HG02763 (cell line): ENCODE data around the gene ACOX1.
"Not testable (repeated sequence)": the region's sequence is repeated elsewhere in the genome, so short reads cannot be mapped to it uniquely, and the experiment has no call there.

Source experiments
- ATAC-seq: cut with Tn5 transposase; IDR thresholded peaks from one replicate; pipeline ENCODE4 v1.9.1; 2021; ENCODE audit warnings: mild to moderate bottlenecking, moderate library complexity; ENCODE audit not compliant: unreplicated experiment

Gene ACOX1

DNA sequence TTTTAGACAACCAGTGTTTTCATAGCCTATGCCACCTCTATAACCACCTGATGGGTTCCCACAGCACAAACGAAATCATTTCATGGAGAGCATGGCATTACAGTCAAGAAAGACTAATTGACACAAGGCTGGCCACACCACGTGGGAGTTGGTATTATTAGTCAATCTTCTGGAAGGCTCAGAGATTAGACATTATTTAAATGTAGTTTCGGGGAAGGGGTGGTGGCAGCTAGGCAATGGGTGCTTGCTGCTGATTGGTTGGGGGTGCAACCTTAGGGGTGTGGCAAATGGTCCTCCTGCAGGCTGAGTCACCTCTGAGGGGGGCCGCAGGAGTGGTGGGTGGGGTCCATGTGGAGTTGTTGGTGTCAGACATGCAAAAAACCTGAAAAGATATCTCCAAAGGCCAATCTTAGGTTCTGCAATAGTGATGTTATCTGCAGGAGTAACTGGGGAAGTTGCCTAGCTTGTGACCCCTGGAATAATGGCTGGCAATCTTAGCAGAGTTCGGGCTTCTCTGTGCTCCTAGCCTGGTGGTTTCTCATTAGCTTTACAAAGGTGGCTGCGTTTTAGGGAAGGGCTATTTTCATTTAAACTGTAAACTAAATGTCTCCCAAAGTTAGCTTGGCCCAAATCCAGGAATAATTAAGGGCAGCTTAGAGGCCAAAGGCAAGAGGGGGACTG is 4.7 kb upstream of the ACOX1 start:
- no peak for ATAC-seq

DNA sequence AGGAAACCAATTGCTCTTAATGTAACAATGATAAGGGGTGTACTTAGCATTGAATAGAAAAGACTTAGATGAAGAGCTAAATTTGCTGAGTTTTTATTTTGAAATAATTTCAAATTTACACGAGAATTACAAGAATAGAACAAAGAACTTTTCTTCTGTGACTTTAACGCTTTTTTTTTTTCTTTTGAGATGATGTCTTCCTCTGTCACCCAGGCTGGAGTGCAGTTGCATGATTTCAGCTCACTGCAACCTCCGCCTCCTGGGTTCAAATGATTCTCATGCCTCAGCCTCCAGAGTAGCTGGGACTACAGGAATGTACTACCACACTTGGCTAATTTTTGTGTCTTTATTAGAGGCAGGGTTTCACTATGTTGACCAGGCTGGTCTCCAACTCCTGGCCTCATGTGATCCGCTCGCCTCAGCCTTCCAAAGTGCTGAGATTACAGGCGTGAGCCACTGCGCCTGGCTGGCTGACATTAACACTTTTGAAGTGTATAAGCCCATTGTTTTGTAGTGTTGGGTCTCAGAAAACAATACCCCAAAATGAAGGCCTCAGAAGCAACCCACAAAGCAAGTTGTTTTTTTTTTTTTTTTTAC is 2.2 kb upstream of the ACOX1 start:
- no peak for ATAC-seq

DNA sequence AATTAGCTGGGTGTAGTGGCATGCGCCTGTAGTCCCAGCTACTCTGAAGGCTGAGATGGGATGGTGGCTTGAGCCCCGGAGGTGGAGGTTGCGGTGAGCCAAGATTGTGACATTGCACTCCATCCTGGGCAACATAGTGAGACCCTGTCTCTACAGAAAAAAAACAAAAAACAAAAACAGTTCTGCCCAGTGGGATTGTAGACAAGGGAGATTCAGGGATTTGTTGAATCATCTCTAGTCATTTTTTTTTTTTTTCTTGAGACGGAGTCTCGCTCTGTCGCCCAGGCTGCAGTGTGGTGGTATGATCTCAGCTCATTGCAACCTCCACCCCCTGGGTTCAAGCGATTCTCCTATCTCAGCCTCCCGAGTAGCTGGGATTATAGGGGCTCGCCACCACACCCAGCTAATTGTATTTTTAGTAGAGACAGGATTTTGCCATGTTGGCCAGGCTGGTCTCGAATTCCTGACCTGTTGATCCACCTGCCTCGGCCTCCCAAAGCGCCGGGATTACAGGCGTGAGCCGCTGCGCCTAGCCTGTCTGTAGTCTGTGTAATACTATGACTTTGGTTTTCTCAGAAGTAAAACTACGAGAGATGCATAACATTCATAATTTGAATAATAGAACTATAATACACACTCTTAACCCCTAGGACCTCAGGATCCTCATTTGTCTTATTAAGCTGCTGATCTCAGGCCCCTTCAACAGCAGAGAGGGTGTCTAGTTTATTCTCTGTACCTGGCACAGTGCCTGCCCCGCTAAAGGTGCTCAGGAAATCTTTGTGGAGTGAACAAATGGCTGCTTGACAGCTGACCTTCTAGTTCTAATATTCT is 1.4 kb upstream of the ACOX1 start:
- ATAC-seq = no peak

DNA sequence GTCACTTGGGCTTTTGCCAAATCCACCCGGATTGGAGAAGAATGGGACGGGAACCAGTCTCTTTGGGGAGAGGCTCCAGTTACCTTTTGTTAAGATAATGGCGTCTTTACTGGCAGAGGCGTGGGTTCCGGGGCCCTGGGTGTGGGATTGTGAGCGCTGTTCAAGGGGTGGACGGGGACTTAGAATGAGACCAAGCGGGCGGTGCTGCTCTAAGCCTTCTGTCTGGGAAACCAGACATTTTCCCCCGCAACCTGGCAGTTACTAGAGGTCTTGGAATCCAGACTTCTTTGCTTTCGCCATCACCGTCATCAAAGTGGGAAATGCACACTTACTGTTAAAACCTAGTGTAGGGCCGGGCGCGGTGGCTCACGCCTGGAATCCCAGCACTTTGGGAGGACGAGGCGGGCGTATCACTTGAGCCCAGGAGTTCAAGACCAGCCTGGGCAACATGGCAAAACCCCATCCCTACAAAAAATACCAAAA is 780 bp upstream of the ACOX1 start:
- ATAC-seq = peak; percentile 14

DNA sequence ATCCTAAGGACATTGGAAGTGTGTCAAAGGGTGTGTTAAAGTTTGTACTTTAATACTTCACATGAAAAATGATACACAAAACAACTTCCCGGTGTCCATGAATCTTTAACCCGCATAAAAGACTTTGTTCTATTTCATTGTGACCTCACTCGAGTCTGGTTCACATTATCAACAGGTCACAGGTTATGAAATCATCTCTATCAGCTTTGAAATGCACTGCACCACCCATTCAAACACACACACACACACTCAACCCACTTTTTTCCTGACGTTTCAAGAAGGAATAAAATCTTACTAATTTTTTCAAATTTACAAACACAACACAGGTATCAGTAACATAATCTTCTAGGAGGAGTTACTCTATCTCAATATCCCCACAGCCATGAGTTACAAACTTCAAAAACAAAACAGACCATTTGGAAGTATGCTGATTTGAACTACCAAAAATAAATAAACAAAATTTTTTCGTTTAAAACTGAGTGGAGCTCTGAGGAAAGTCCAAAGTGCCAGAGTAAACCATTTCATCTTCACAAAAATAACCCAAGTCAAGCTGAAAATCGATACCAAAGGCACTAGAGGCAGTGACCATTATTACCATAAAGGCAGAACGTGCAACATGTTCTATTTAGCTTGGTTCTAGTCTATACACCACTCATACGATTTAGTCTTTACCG is 2.7 kb downstream of the ACOX1 start:
- ATAC-seq = no peak

DNA sequence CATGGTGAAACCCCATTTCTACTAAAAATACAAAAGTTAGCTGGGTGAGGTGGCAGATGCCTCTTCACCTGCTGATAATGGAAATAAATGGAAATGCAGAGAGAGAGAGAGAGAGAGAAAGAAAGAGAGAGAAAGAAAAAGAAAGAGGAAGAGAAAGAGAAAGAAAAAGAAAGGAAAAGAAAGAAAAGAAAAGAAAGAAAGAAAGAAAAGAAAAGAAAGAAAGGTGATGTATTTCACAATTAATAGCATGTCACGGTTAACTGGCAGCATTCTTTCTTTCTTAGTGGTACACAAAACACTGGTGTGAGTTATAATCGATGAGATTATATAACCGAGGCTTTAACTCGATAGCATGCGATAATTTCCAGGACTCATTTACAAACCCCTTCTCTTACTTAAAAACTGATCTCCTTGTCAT is 3.2 kb downstream of the ACOX1 start:
- ATAC-seq = no peak

DNA sequence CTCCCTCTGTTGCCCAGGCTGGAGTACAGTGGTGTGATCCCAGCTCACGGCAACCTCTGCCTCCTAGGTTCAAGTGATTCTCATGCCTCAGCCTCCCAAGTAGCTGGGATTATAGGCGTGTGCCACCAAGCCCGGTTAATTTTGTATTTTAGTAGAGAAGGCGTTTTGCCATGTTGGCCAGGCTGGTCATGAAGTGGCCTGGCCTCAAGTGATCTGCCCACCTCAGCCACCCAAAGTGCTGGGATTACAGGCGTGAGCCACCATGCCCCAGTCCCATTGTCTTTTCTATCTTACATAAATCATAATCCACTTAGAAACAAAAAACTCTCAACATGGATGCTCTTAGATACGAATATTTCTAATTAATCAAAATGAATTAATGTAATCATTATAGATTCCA is 3.8 kb downstream of the ACOX1 start:
- not testable (repeated sequence) for ATAC-seq

DNA sequence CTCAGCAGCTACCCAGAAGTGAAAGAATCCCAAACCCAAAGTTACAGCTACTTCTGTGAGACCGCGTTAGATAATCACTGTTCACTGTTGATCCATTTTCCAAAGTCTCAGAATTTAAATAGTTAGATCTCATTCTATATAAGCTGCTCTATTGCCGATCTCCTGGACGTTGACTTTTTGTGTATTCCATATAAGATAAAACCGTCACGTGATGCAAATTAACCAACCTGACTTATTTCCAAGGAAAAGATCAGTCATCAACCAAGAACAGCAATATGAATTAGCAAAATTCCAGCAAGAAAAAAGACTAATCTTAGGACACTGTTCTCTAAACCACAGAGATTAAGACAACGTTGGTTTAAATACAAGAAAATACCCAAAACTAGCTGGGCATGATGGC is 8.3 kb downstream of the ACOX1 start:
- ATAC-seq = no peak

DNA sequence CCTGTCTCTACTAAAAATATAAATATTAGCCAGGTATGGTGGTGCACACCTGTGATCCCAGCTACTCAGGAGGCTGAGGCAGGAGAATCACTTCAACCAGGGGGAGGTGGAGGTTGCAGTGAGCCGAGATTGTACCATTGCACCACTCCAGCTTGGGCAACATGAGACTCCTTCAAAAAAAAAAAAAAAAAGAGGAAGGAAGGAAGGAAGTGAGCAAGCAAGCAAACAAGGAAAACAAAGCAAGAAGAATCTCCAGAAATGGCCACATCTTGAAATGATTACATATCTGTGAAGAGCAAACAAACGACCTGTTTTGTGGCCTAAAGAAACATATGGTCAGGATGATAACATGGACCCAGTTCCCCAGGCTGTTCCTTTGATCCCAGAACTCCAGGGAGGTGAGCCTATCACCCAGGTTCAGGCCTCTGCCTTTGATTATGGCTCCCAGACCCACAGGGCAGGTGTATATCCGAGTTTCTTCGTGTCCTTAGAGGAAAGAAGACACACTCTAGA is 8.9 kb downstream of the ACOX1 start:
- no peak for ATAC-seq

DNA sequence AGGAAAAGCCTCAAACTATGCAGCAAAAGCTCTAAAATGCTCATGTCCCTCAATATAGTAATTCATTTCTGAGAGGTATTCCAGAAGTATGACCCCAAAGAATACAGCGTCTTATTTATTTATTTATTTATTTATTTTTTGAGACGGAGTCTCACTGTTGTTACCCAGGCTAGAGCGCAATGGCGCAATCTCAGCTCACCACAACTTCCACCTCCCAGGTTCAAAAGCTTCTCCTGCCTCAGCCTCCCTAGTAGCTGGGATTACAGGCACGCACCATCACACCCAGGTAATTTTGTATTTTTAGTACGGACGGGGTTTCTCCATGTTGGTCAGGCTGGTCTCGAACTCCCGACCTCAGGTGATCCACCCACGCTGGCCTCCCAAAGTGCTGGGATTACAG is 9.9 kb downstream of the ACOX1 start:
- ATAC-seq = not testable (repeated sequence)

DNA sequence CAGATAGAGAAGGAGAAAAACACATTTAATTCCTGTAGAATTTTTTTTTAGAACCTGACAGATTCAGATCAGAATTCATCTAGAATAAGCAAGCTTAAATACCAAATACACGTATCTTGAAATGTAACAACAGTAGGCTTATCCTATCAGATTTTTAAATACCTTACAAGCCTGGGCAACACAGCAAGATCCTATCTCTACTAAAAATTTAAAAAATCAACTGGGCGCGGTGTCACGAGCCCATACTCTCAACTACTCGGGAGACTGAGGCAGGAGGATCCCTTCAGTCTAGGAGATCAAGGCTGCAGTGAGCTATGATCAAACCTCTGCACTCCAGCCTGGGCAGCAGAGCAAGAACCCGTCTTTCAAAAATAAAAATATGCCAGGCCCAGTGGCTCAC is 13.5 kb downstream of the ACOX1 start:
- ATAC-seq = no peak

DNA sequence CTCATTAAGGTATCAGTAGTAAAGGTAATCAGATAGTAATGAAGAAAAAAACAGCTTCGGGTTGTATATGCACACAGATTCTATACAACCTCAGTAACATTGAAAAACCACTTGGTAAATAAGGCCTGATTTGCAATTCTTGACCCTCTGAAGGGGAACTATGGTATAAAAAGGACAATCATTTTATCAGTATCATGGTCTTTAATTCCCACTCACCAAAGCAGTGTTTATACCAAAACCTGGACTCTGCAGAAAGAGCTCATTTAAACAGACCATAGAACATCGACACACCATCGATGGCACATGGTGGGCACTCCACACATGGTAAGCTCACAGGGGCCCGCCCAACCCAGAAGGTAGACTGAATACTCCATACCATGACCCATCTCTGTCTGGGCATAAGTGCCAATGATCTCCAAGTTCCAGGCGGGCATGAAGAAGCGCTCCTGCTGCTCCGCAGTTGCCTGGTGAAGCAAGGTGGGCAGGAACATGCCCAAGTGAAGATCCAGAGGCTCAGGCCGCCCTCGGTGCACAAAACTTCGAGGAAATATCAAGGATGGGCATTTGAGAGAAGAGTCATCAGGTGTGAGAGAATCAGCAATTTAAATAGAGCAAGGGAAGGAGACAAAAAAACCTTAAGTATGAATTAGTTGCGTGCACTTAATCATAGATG is 19.0 kb downstream of the ACOX1 start:
- ATAC-seq = no peak

DNA sequence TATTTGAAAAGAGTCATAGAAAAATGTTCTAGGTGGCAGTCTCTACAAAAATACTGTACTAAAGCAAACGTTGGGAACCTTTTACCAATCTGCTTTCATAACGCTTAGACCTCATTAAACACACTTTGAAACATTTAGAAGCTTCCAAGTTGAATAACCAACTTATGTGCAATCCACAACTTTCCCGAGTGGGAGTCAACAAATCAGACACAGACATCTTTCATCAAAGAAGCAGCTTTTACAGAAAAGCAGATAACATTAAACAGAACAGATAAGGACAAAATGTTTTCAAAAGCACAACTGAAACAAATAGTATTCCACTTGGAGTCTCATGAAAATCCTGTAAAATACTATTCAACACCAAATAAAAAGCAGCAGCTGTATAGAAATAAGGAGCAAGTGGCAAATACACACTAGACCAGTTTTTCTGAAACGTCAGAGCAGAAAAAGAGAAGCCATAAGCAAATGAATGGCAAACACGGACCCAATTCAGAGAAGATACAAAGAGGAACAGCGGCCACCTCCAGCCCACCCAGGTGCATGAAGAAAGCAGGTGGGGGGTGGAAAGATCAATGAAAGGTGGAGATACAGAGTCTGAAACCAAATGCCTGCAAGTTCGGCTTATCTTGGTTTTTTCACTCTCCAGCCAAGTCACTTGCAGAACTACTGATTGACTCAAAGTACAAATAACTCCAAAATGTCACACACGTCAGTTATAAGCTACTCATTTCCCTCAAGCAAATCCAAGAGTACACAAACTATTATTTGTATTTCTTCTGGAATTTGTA is 19.7 kb downstream of the ACOX1 start:
- no peak for ATAC-seq

DNA sequence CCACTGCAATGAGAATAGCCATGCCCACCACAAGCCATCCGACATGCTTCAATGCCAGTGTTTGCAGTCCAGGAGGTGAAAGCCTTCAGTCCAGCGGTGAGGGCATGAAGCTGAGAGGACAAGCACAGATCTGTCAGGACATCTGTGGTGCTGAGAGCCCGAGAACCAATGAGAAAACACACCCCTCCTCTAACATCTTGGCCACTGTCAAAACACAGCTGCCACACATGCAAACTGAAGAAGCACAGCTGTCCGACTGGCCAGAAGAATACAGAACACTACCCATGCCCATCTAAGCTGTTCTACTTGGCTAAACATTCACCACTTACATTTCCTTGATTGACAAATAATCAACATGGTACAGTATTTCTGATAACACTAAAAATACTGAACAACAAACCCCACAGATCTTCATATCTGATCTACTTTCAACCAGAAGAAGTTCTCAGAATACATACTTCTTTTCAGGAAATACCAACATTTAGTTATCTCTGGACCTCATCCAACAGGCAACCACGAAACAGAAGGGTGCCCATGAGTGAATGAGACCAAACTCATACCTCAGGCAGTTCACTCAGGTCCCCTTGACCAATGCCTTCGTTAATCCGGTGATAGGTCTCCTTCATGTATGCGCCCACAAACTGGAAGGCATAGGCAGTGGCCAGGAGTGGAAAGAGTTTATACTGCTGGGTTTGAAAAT is 28.0 kb downstream of the ACOX1 start:
- no peak for ATAC-seq

DNA sequence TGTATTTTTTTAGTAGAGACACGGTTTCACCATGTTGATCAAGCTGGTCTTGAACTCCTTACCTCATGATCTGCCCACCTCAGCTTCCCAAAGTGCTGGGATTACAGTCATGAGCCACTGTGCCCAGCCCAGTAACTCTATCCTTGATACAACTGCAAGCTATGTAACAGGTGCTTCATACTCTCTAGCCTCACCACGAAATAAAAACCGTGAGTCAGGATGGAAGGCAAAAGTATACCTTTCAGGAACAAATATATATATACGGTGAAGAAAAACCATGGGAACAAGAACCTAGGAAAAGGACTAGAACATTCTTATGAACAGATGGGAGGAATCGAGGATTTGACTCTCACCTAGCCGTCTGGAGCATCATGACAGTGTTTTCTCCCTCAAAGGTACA is 28.5 kb downstream of the ACOX1 start:
- no peak for ATAC-seq

DNA sequence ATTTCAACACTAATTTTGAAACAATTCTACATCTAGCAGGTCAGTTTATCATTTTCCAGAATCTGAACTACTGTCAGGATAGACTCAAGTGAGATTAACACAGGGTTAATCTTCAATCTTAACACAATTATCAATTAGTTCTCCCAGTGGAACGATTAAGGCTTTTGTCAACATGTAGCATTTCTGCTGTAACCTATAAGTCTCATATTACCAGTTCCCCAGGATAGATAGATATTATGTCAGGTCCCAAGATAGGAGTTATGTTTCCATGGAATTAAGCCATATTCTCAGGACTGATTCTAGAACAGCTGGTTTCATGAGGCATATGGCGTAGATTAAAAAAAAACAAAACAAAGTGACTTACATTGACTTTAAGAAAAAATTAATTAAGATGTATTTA is 33.8 kb downstream of the ACOX1 start:
- ATAC-seq = no peak

DNA sequence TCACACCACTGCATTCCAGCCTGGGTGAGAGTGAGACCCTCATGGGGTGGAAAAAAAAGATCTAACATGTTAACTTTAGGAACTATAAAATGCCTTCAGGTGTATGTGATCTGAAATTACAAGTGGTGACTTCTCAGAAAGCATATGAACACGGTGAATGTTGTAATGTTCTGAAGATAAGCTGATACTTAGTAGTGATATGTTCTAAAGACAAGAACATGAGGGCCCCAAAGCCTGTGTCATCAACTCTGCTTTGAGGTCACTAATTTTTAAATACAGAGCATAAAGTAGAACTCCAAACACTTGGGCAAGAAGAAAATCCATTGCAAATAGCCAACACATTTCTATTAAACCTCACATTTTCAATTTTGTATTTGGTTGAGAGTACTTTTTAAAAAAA is 35.5 kb downstream of the ACOX1 start:
- no peak for ATAC-seq

DNA sequence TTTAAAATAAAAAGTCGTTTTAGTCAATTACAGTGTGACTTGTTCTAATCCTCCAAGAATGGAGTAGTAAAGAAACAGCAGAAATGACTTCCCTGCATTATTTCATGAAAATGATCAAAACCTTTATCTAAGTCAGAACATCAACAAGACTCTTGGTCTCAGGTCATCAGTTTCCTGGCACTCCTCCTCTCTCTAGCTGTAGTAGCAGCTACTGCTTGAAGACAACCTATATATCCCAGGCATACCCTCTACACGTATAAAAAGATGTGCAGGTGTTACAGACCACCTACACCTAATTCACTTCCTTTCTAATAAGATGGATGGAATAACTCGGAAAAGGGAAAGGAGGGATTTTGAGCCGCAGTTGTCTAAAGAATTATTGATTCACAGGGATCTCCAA is 36.5 kb downstream of the ACOX1 start:
- ATAC-seq = no peak

DNA sequence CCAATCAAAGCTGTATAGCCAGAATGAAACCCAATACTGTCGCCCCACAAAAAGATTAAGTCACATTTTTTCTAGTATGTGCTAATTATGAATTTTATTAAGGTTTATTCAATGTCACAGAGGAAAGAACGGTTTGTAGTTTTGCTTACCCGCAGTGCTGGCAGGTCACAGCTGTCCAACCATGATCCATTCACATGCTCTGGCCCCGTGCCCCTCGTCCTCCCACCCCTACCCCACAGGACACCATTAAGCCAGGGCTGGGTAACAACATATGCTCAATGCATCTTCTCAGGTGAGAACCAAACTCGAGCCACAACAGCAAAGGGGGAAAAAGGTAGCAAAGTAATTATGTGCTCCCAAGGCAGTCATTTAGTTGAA is 37.5 kb downstream of the ACOX1 start:
- no peak for ATAC-seq
